Measurements from ENCODE around the gene VPS4B.

The VPS4B gene

GRCh38 chr18:63430526-63430925 lies 8.2 kb upstream of the VPS4B start:
- DNase-seq (ENCODE audit: low spot score), result no peak

- DNase-seq (ENCODE audit: low spot score), result no peak
These were observed 5.3 kb upstream of the VPS4B start for GRCh38 chr18:63427558-63427957.

- no peak for DNase-seq (ENCODE audit: low spot score)
These were observed 608 bp upstream of the VPS4B start for GRCh38 chr18:63422864-63423304.

GRCh38 chr18:63421514-63421913 lies 762 bp downstream of the VPS4B start:
- no peak for DNase-seq (ENCODE audit: low spot score)

GRCh38 chr18:63412953-63413352 lies 9.3 kb downstream of the VPS4B start:
- no peak for DNase-seq (ENCODE audit: low spot score)

- no peak for DNase-seq (ENCODE audit: low spot score)
These were observed 11.5 kb downstream of the VPS4B start for GRCh38 chr18:63410792-63411191.

GRCh38 chr18:63409301-63409700 lies 13.0 kb downstream of the VPS4B start:
- DNase-seq (ENCODE audit: low spot score), result peak; percentile 11

GRCh38 chr18:63407734-63408133 lies 14.5 kb downstream of the VPS4B start:
- no peak for DNase-seq (ENCODE audit: low spot score)

- DNase-seq (ENCODE audit: low spot score), result no peak
These were observed 16.3 kb downstream of the VPS4B start for GRCh38 chr18:63405986-63406385.

GRCh38 chr18:63402246-63403162 lies 19.8 kb downstream of the VPS4B start:
- no peak for DNase-seq (ENCODE audit: low spot score)

GRCh38 chr18:63399300-63399699 lies 23.0 kb downstream of the VPS4B start:
- no peak for DNase-seq (ENCODE audit: low spot score)

GRCh38 chr18:63397349-63397748 lies 24.9 kb downstream of the VPS4B start:
- no peak for DNase-seq (ENCODE audit: low spot score)

- DNase-seq (ENCODE audit: low spot score), result no peak
These were observed 26.8 kb downstream of the VPS4B start for GRCh38 chr18:63395503-63395902.

- no peak for DNase-seq (ENCODE audit: low spot score)
These were observed 27.3 kb downstream of the VPS4B start for GRCh38 chr18:63394954-63395353.

- no peak for DNase-seq (ENCODE audit: low spot score)
These were observed 34.4 kb downstream of the VPS4B start for GRCh38 chr18:63387861-63388260.

GRCh38 chr18:63382843-63383242 lies 39.4 kb downstream of the VPS4B start:
- DNase-seq (ENCODE audit: low spot score), result no peak

- no peak for DNase-seq (ENCODE audit: low spot score)
These were observed 42.7 kb downstream of the VPS4B start for GRCh38 chr18:63379639-63379962.

GRCh38 chr18:63378919-63379638 lies 43.2 kb downstream of the VPS4B start:
- DNase-seq (ENCODE audit: low spot score), result no peak

GRCh38 chr18:63377275-63377980 lies 44.8 kb downstream of the VPS4B start:
- DNase-seq (ENCODE audit: low spot score), result no peak

GRCh38 chr18:63376538-63376937 lies 45.7 kb downstream of the VPS4B start:
- DNase-seq (ENCODE audit: low spot score), result no peak

- no peak for DNase-seq (ENCODE audit: low spot score)
These were observed 47.7 kb downstream of the VPS4B start for GRCh38 chr18:63374540-63374939.

GRCh38 chr18:63373161-63373560 lies 49.1 kb downstream of the VPS4B start:
- no peak for DNase-seq (ENCODE audit: low spot score)

- DNase-seq (ENCODE audit: low spot score), result no peak
These were observed 53.7 kb downstream of the VPS4B start for GRCh38 chr18:63368611-63369010.
